WTC11 (cell line): ENCODE data around the gene IP6K2. TPM values are rescaled to one million over a fixed set of nuclear protein-coding genes. Genes with fewer than 3 reads are reported as not detected.

Experiments
- ATAC-seq: fragments of 200-7000 bp; cut with Tn5 transposase; 2 replicates; pipeline ENCODE4 v1.10.0; 2021; ENCODE audit warnings: mild to moderate bottlenecking, moderate library complexity
- CTCF ChIA-PET: fragments of 300-600 bp; sonication (Branson Sonifier 250); formaldehyde crosslinking; loops from one replicate; lab custom pipeline; 2021; ENCODE audit warnings: antibody characterized with exemption; lab: Charles Lee
- POLR2A ChIA-PET: fragments of 350-600 bp; sonication (Branson Sonifier 250); formaldehyde crosslinking; loops from one replicate; lab custom pipeline; 2021; ENCODE audit warnings: antibody characterized with exemption; lab: Charles Lee
- DNase-seq: peaks from one replicate; pipeline ENCODE4 v3.0.0; 2021; ENCODE audit warnings: low spot score
- H3K27ac Mint-ChIP-seq: 2 replicates; pipeline ENCODE4 v1.8.0; 2021; ENCODE audit warnings: mixed read lengths
- H3K27me3 Mint-ChIP-seq: 2 replicates; pipeline ENCODE4 v1.8.0; 2021; ENCODE audit warnings: low read depth, mild to moderate bottlenecking, moderate library complexity, mixed read lengths
- H3K36me3 Mint-ChIP-seq: 2 replicates; pipeline ENCODE4 v1.8.0; 2021; ENCODE audit warnings: mixed read lengths
- H3K4me1 Mint-ChIP-seq: 2 replicates; pipeline ENCODE4 v1.8.0; 2022; ENCODE audit warnings: mixed read lengths
- H3K4me3 Mint-ChIP-seq: 2 replicates; pipeline ENCODE4 v1.8.0; 2021; ENCODE audit warnings: mild to moderate bottlenecking, moderate library complexity, mixed read lengths
- H3K9me3 Mint-ChIP-seq: 2 replicates; pipeline ENCODE4 v1.8.0; 2021; ENCODE audit warnings: mixed read lengths
- ATF2 ChIP-seq: sonication (generic); formaldehyde crosslinking; IDR thresholded peaks from 2 replicates; pipeline ENCODE4 v1.8.1; 2022; ENCODE audit warnings: low read depth, missing genetic modification reagents, borderline replicate concordance
- ATF6 ChIP-seq: sonication (generic); formaldehyde crosslinking; IDR thresholded peaks from 2 replicates; pipeline ENCODE4 v1.8.1; 2023; ENCODE audit warnings: mild to moderate bottlenecking, missing genetic modification reagents
- CDX4 ChIP-seq: fragments of 250-450 bp; sonication (Bioruptor Pico); IDR thresholded peaks from 2 replicates; pipeline ENCODE4 v1.9.0; 2021; ENCODE audit warnings: moderate library complexity, mild to moderate bottlenecking, inconsistent platforms, borderline replicate concordance
- ETV6 ChIP-seq: sonication (generic); formaldehyde crosslinking; IDR thresholded peaks from 2 replicates; pipeline ENCODE4 v1.8.1; 2022; ENCODE audit warnings: mild to moderate bottlenecking, missing genetic modification reagents
- IRF1 ChIP-seq: sonication (generic); formaldehyde crosslinking; IDR thresholded peaks from 2 replicates; pipeline ENCODE4 v1.8.0; 2023; ENCODE audit warnings: missing genetic modification reagents
- IRF2 ChIP-seq: sonication (generic); formaldehyde crosslinking; IDR thresholded peaks from 2 replicates; pipeline ENCODE4 v1.8.0; 2022; ENCODE audit warnings: low read depth, missing genetic modification reagents, borderline replicate concordance
- JAZF1 ChIP-seq: fragments of 250-450 bp; sonication (Bioruptor Pico); IDR thresholded peaks from 2 replicates; pipeline ENCODE4 v1.9.0; 2021; ENCODE audit warnings: moderate library complexity, mild to moderate bottlenecking, inconsistent platforms
- JUN ChIP-seq: sonication (generic); formaldehyde crosslinking; IDR thresholded peaks from 2 replicates; pipeline ENCODE4 v1.8.0; 2023; ENCODE audit warnings: mild to moderate bottlenecking, missing genetic modification reagents
- MLX ChIP-seq: sonication (generic); formaldehyde crosslinking; IDR thresholded peaks from 2 replicates; pipeline ENCODE4 v1.8.1; 2023; ENCODE audit warnings: mild to moderate bottlenecking, missing genetic modification reagents, moderate library complexity
- NR2C2 ChIP-seq: sonication (generic); formaldehyde crosslinking; IDR thresholded peaks from 2 replicates; pipeline ENCODE4 v1.8.0; 2022; ENCODE audit warnings: mild to moderate bottlenecking, missing genetic modification reagents
- NR3C1 ChIP-seq: sonication (generic); formaldehyde crosslinking; conservative IDR thresholded peaks from 2 replicates; pipeline ENCODE4 v1.8.1; 2023; ENCODE audit warnings: low read depth, mild to moderate bottlenecking, missing genetic modification reagents
- OVOL2 ChIP-seq: fragments of 250-450 bp; sonication (Bioruptor Pico); IDR thresholded peaks from 2 replicates; pipeline ENCODE4 v1.9.0; 2021; ENCODE audit warnings: mild to moderate bottlenecking, borderline replicate concordance
- PRRX2 ChIP-seq: fragments of 250-450 bp; sonication (Bioruptor Pico); IDR thresholded peaks from 2 replicates; pipeline ENCODE4 v1.8.0; 2021; ENCODE audit warnings: mild to moderate bottlenecking
- TEAD4 ChIP-seq: sonication (generic); formaldehyde crosslinking; IDR thresholded peaks from 2 replicates; pipeline ENCODE4 v1.8.0; 2022; ENCODE audit warnings: mild to moderate bottlenecking, missing genetic modification reagents
- ZBTB21 ChIP-seq: sonication (generic); formaldehyde crosslinking; IDR thresholded peaks from 2 replicates; pipeline ENCODE4 v1.8.1; 2023; ENCODE audit warnings: mild to moderate bottlenecking, missing genetic modification reagents, borderline replicate concordance
- ZBTB43 ChIP-seq: sonication (generic); formaldehyde crosslinking; IDR thresholded peaks from 2 replicates; pipeline ENCODE4 v1.8.1; 2023; ENCODE audit warnings: mild to moderate bottlenecking, missing genetic modification reagents
- ZNF121 ChIP-seq: sonication (generic); formaldehyde crosslinking; IDR thresholded peaks from 2 replicates; pipeline ENCODE4 v1.8.0; 2023; ENCODE audit warnings: missing genetic modification reagents
- ZNF232 ChIP-seq: sonication (generic); formaldehyde crosslinking; IDR thresholded peaks from 2 replicates; pipeline ENCODE4 v1.8.0; 2022; ENCODE audit warnings: mild to moderate bottlenecking, missing genetic modification reagents
- ZNF281 ChIP-seq: sonication (generic); formaldehyde crosslinking; IDR thresholded peaks from 2 replicates; pipeline ENCODE4 v1.8.0; 2023; ENCODE audit warnings: mild to moderate bottlenecking, missing genetic modification reagents
- total RNA-seq: library from RNA; stranded (reverse); gene quantifications from 3 replicates; pipeline ENCODE4 v1.2.3, GENCODE V29; 2021

Gene IP6K2
- total RNA-seq, 1 experiment from 2014 or later, result 123 TPM

GRCh38 chr3:48711727-48712126 is 5.3 kb downstream of the IP6K2 start:
- CTCF ChIA-PET, result interaction anchor here (2.1 kb wide), 1 partner anchor 25 kb away, joined by 5 read pairs; no protein-coding TSS in a partner anchor
- ATAC-seq, result no peak
- no peak overlapping the region for H3K4me3 Mint-ChIP-seq

GRCh38 chr3:48709051-48709461 is 8.0 kb downstream of the IP6K2 start:
- Mint-ChIP-seq H3K4me3 (peak overlapping the region; percentile 4; the same call in 1 of the 2 replicates), H3K9me3 (no peaks in the 10 kb centered on the region), H3K27ac (peak overlapping the region; percentile 97), H3K4me1 (peaks cover 42% of the 10 kb centered on the region), H3K27me3 (no peaks in the 10 kb centered on the region), H3K36me3 (peaks cover 65% of the 10 kb centered on the region)
- ChIA-PET POLR2A (interaction anchor here (0.6 kb wide), 1 partner anchor 262 kb away, joined by 3 read pairs; no protein-coding TSS in a partner anchor), CTCF (no interaction called here)
- DNase-seq (no peak), ATAC-seq (no peak)
- TF ChIP-seq ZBTB43 (CRISPR knock-in tag), result no peak
- no peak for TF ChIP-seq ATF6 (CRISPR knock-in tag)
- TF ChIP-seq IRF2 (CRISPR knock-in tag), result no peak
- no peak for TF ChIP-seq OVOL2
- TF ChIP-seq ZNF121 (CRISPR knock-in tag), result no peak
- TF ChIP-seq ETV6 (CRISPR knock-in tag), result no peak
- TF ChIP-seq NR2C2 (CRISPR knock-in tag), result no peak
- no peak for TF ChIP-seq NR3C1 (CRISPR knock-in tag)
- TF ChIP-seq IRF1 (CRISPR knock-in tag), result no peak

More at GRCh38 chr3:48711727-48712126, 5.3 kb downstream of the IP6K2 start:
- no peaks in the 10 kb centered on the region for H3K9me3 Mint-ChIP-seq
- TF ChIP-seq PRRX2 (CRISPR knock-in tag) (no peak), IRF2 (CRISPR knock-in tag) (no peak), CDX4 (CRISPR knock-in tag) (no peak), MLX (CRISPR knock-in tag) (no peak), NR2C2 (CRISPR knock-in tag) (no peak), ATF2 (no peak), ZNF232 (CRISPR knock-in tag) (no peak), JAZF1 (CRISPR knock-in tag) (no peak), ZBTB43 (CRISPR knock-in tag) (no peak), ZBTB21 (no peak), TEAD4 (CRISPR knock-in tag) (no peak), JUN (CRISPR knock-in tag) (no peak), ZNF281 (CRISPR knock-in tag) (no peak)
- H3K27me3 Mint-ChIP-seq, result no peaks in the 10 kb centered on the region
- H3K36me3 Mint-ChIP-seq, result peaks cover 76% of the 10 kb centered on the region
- no peak for DNase-seq
- H3K4me1 Mint-ChIP-seq, result peaks cover 56% of the 10 kb centered on the region
- POLR2A ChIA-PET, result no interaction called here
- H3K27ac Mint-ChIP-seq, result peak overlapping the region; percentile 89
